WI38 (cell line): ENCODE data around the gene XAB2.

Experiments
- H3K4me3 ChIP-seq: 2 replicates; pipeline ENCODE4 v1.5.1; 2011; ENCODE audit warnings: low read depth, mild to moderate bottlenecking, control low read depth, low read length
- CTCF ChIP-seq: IDR thresholded peaks from 2 replicates; pipeline ENCODE4 v1.5.1; 2012; ENCODE audit warnings: low read depth, mild to moderate bottlenecking, control low read depth, low read length

Gene XAB2

GRCh38 chr19:7643031-7643415, 13.7 kb upstream of the XAB2 start:
- TF ChIP-seq CTCF = no peak
- no peak overlapping the region for H3K4me3 ChIP-seq

- TF ChIP-seq CTCF = no peak
- no peak overlapping the region for H3K4me3 ChIP-seq
Measured at GRCh38 chr19:7642295-7643030, 13.1 kb upstream of the XAB2 start.

GRCh38 chr19:7641290-7642276, 12.2 kb upstream of the XAB2 start:
- H3K4me3 ChIP-seq = no peak overlapping the region
- TF ChIP-seq CTCF = no peak

- no peak for TF ChIP-seq CTCF
- no peak overlapping the region for H3K4me3 ChIP-seq
Measured at GRCh38 chr19:7640803-7641202, 11.5 kb upstream of the XAB2 start.

GRCh38 chr19:7639863-7640348, 10.6 kb upstream of the XAB2 start:
- TF ChIP-seq CTCF = no peak
- H3K4me3 ChIP-seq = no peak overlapping the region

GRCh38 chr19:7638802-7639465, 9.6 kb upstream of the XAB2 start:
- no peak overlapping the region for H3K4me3 ChIP-seq
- TF ChIP-seq CTCF = no peak
